ENCODE data around the gene NUP93. TPM values are rescaled to one million over a fixed set of nuclear protein-coding genes. Genes with fewer than 3 reads are reported as not detected.

NUP93 gene
- total and polyA plus RNA-seq, 9 of the 15 experiments (the other 6 are each of a cell fraction or from before 2014, with no cell fraction given), result 92.0 to 162 (median 121) TPM

DNA sequence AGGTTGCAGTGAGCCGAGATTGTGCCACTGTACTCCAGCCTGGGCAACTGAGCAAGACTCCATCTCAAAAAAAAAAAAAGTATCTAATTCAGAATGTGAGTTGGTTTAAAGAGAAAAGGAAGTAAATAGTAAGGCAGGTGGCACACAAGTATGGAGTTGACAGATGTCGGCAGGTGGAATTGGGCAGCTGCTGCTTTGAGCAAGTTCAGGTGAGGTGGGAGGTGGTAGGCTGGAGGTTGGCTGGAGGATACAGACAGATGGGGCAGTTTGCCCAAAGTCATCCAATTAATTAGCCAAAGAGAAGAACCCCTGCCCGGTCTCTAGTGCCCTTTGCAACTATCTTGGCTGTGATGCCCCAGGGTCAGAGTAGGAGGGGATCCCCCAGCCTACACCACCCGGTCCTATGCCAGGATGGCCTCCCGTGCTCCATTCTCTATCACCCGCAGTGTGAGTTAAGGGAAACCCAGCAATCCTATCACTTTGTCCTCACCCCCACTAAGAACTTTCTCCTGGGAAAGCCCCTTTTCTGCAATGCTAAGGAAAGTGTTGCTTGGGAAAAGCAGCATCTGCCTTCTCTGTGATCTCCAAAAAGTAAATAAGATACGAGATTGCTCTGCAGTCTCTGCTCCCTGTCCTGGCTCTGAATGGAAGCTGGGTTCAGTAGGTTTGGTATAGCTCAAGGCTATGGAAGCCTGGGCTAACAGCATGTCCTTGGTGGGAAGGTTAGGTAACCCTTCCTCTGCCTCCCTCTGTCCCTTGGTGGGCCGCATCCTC is 167.3 kb downstream of the NUP93 start:
- in situ Hi-C loops (cut with MboI) (no loop called here), intact Hi-C loops (cut with micrococcal nuclease) (no loop called here)
- H3K4me3 ChIP-seq, result no peak overlapping the region
- BruUV-seq (replicated peaks), result no TSS peak
- ChIA-PET POLR2A (interaction anchor here (0.7 to 0.9 kb wide), 5 partner anchors 15 to 83 kb away, joined by 3 to 4 read pairs (median 3); no protein-coding TSS in a partner anchor), CTCF (ENCODE audit: low intra/inter-chr PET ratio) (no interaction called here)
- H2AFZ ChIP-seq (ENCODE audit: low read depth, low read length), result no peak overlapping the region
- H3K9me1 ChIP-seq (ENCODE audit: control insufficient read depth, insufficient read depth, low read length), result no peaks in the 10 kb centered on the region
- 4% methylated on average over 8 of the region's 8 CpGs for WGBS (ENCODE audit: insufficient coverage, low coverage, missing lambda C conversion rate)
- no peak for ATAC-seq
- peaks cover 25 to 69% of the 10 kb centered on the region in 2 experiments; a peak in 4 of 5 replicates for H3K27me3 ChIP-seq (ENCODE audit: control insufficient read depth in 2 of 2, insufficient read depth in 2 of 2, low read length in 2 of 2)
- no peaks in the 10 kb centered on the region for H3K79me2 ChIP-seq (ENCODE audit: control insufficient read depth, insufficient read depth, low read length)
- no peaks in the 10 kb centered on the region for H3K9me3 ChIP-seq (replicated peaks; ENCODE audit: control insufficient read depth, insufficient read depth, low read depth, low read length)
- no peak for DNase-seq (ENCODE audit: extremely low read depth in 1 of 4, low spot score in 3 of 4)
- H3K9ac ChIP-seq (ENCODE audit: insufficient read depth in 1 of 2, low read depth in 2 of 2, low read length in 2 of 2), result no peak overlapping the region
- H4K20me1 ChIP-seq (replicated peaks; ENCODE audit: control insufficient read depth, insufficient read depth, low read length), result no peaks in the 10 kb centered on the region; the same call in 1 of the 2 replicates
- TF ChIP-seq ZNF316 (IDR thresholded peaks at IDR 0.05) (no peak), DACH1 (IDR thresholded peaks at IDR 0.05; ENCODE audit: partially characterized antibody) (no peak), NUFIP1 (IDR thresholded peaks at IDR 0.05; ENCODE audit: partially characterized antibody) (no peak), ADNP (tag; IDR thresholded peaks at IDR 0.05) (no peak), ZNF124 (CRISPR knock-in tag; IDR thresholded peaks at IDR 0.05) (no peak), EHMT2 (IDR thresholded peaks at IDR 0.05) (no peak), SP2 (IDR thresholded peaks at IDR 0.05; ENCODE audit: extremely low read depth, low read depth, low read length, poor library complexity, severe bottlenecking) (no peak), KLF10 (CRISPR knock-in tag; IDR thresholded peaks at IDR 0.05) (no peak), GABPA (tag; conservative IDR thresholded peaks at IDR 0.05; ENCODE audit: low read depth) (no peak), BDP1 (IDR thresholded peaks at IDR 0.05; ENCODE audit: insufficient read depth, insufficient read length) (no peak), SAFB2 (IDR thresholded peaks at IDR 0.05; ENCODE audit: borderline replicate concordance, low read depth, low read length, severe bottlenecking) (no peak), GTF2F1 (IDR thresholded peaks at IDR 0.05; ENCODE audit: low read depth, low read length) (no peak), LARP7 (IDR thresholded peaks at IDR 0.05) (no peak), PTTG1 (tag; IDR thresholded peaks at IDR 0.05; ENCODE audit: low read depth) (no peak)
- TF ChIP-seq, protein P1, sequence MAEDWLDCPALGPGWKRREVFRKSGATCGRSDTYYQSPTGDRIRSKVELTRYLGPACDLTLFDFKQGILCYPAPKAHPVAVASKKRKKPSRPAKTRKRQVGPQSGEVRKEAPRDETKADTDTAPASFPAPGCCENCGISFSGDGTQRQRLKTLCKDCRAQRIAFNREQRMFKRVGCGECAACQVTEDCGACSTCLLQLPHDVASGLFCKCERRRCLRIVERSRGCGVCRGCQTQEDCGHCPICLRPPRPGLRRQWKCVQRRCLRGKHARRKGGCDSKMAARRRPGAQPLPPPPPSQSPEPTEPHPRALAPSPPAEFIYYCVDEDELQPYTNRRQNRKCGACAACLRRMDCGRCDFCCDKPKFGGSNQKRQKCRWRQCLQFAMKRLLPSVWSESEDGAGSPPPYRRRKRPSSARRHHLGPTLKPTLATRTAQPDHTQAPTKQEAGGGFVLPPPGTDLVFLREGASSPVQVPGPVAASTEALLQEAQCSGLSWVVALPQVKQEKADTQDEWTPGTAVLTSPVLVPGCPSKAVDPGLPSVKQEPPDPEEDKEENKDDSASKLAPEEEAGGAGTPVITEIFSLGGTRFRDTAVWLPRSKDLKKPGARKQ (CRISPR knock-in tag; IDR thresholded peaks at IDR 0.05), result no peak
- TF ChIP-seq, protein P2, sequence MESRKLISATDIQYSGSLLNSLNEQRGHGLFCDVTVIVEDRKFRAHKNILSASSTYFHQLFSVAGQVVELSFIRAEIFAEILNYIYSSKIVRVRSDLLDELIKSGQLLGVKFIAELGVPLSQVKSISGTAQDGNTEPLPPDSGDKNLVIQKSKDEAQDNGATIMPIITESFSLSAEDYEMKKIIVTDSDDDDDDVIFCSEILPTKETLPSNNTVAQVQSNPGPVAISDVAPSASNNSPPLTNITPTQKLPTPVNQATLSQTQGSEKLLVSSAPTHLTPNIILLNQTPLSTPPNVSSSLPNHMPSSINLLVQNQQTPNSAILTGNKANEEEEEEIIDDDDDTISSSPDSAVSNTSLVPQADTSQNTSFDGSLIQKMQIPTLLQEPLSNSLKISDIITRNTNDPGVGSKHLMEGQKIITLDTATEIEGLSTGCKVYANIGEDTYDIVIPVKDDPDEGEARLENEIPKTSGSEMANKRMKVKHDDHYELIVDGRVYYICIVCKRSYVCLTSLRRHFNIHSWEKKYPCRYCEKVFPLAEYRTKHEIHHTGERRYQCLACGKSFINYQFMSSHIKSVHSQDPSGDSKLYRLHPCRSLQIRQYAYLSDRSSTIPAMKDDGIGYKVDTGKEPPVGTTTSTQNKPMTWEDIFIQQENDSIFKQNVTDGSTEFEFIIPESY (CRISPR knock-in tag; IDR thresholded peaks at IDR 0.05), result no peak
- TF ChIP-seq, protein P3, sequence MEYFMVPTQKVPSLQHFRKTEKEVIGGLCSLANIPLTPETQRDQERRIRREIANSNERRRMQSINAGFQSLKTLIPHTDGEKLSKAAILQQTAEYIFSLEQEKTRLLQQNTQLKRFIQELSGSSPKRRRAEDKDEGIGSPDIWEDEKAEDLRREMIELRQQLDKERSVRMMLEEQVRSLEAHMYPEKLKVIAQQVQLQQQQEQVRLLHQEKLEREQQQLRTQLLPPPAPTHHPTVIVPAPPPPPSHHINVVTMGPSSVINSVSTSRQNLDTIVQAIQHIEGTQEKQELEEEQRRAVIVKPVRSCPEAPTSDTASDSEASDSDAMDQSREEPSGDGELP (CRISPR knock-in tag; IDR thresholded peaks at IDR 0.05; ENCODE audit: borderline replicate concordance), result no peak
- TF ChIP-seq, protein P4, sequence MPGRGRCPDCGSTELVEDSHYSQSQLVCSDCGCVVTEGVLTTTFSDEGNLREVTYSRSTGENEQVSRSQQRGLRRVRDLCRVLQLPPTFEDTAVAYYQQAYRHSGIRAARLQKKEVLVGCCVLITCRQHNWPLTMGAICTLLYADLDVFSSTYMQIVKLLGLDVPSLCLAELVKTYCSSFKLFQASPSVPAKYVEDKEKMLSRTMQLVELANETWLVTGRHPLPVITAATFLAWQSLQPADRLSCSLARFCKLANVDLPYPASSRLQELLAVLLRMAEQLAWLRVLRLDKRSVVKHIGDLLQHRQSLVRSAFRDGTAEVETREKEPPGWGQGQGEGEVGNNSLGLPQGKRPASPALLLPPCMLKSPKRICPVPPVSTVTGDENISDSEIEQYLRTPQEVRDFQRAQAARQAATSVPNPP (IDR thresholded peaks at IDR 0.05; ENCODE audit: borderline replicate concordance, insufficient read depth, insufficient read length), result no peak
- no peaks in the 10 kb centered on the region for H3K36me3 ChIP-seq (ENCODE audit: control insufficient read depth, insufficient read depth, low read length)
- peaks cover 0 to 3% of the 10 kb centered on the region in 2 experiments; a peak in 1 of 5 replicates for H3K4me1 ChIP-seq (replicated peaks in 1 of 2; ENCODE audit: control insufficient read depth in 2 of 2, insufficient read depth in 2 of 2, low read length in 2 of 2)
- no peak overlapping the region for H3K4me2 ChIP-seq (ENCODE audit: insufficient read depth, low read length)
- FAIRE-seq, result no peak
- no peak overlapping the region for H3K27ac ChIP-seq (ENCODE audit: extremely low read depth, low read depth, low read length)

All from K562 (cell line).